GM21515 (cell line): ENCODE data around the gene ATAD2B.
A peak's percentile ranks its signal among the peaks of the same experiment; 100 is the strongest.
"Not testable (repeated sequence)": the region's sequence is repeated elsewhere in the genome, so short reads cannot be mapped to it uniquely, and the experiment has no call there.

Source experiments
- ATAC-seq: cut with Tn5 transposase; IDR thresholded peaks from one replicate; pipeline ENCODE4 v1.9.1; 2021; ENCODE audit not compliant: unreplicated experiment

The ATAD2B gene

GRCh38 chr2:23753291-23754010, 173.5 kb downstream of the ATAD2B start:
- no peak for ATAC-seq

- ATAC-seq, result no peak
These were observed 175.1 kb downstream of the ATAD2B start for GRCh38 chr2:23751747-23752265.

GRCh38 chr2:23746141-23746863, 180.6 kb downstream of the ATAD2B start:
- ATAC-seq, result no peak

- ATAC-seq, result peak; percentile 47
These were observed 181.2 kb downstream of the ATAD2B start for GRCh38 chr2:23745726-23746105.

- no peak for ATAC-seq
These were observed 181.7 kb downstream of the ATAD2B start for GRCh38 chr2:23745068-23745725.

DNA sequence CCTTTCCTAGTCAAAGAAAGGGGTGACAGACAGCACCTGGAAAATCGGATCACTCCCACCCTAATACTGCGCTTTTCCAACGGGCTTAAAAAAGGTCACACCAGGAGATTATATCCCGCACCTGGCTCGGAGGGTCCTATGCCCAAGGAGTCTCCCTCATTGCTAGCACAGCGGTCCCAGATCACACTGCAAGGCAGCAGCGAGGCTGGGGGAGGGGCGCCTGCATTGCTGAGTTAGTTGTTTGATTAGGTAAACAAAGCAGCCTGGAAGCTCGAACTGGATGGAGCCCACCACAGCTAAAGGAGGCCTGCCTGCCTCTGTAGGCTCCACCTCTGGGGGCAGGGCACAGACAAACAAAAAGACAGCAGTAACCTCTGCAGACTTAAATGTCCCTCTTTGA, 190.1 kb downstream of the ATAD2B start:
- ATAC-seq, result not testable (repeated sequence)

GRCh38 chr2:23734416-23734815, 192.5 kb downstream of the ATAD2B start:
- no peak for ATAC-seq

GRCh38 chr2:23723029-23723428, 203.9 kb downstream of the ATAD2B start:
- ATAC-seq, result not testable (repeated sequence)

DNA sequence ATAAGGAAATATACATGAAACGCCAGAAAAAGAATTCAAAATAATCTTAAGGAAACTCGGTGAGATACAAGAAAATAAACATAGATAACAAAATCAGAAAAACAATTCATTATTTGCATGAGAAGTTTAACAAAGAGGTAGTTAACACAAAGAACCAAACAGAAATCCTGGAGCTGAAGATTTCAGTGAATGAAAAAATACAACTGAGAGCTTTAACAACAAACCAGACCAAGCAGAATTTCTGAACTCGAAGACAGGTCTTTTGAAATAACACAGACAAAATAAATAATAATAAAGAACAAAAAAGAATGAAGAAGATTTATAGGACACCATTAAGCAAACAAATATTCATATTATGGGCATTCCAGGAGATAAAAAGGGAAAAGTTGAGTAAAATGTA, 204.7 kb downstream of the ATAD2B start:
- ATAC-seq, result no peak

DNA sequence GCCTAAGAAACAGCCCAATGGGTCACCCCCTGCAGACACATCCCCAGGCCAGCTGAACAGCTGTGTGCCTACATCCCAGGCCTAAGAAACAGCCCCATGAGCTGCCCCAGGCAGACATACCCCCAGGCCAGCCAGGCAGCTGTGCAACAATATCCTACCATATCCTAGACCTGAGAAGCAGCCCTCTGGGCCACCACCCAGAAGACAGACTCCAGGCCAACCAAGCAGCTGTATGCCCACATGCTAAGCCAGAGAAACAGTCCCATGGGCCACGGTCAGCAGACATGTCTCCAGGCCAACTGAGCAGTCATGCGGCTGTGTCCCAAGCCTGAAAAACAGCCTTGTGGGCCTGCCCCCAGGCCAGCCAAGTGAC, 205.5 kb downstream of the ATAD2B start:
- no peak for ATAC-seq

DNA sequence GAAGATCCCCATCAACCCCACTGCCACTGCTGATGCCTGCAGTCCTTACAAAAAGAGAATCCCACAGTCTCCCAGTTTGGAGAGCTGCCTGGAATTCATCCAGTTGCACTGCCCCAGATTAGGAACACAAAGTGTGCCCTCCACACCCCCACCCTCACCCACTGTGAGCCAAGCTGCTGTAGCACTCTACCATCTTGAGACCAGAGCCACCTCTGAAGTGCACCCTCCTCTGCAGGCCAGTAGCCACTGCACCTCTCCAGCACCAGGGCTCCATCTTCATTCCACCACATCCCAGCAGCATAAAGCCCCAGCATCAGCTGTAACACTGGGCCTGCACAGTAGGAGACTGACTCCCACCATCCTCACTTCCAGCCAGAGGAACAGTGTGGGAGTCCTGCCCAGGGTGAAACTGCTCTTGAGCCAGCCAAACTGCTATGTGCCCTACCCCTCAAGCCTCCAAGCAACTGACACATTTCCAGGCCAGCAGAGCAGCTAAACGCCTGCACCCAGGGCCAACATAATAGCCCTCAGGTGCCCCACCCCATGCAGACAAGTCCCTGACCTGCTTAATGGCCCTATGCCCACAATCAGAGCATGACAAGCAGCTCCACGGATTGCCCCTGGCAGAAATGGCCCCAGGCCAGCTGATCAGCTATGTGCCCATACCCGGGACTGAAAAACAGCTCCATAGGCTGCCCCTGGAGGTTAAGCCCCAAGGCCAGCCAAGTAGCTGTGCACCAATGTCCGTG, 206.0 kb downstream of the ATAD2B start:
- ATAC-seq, result no peak

DNA sequence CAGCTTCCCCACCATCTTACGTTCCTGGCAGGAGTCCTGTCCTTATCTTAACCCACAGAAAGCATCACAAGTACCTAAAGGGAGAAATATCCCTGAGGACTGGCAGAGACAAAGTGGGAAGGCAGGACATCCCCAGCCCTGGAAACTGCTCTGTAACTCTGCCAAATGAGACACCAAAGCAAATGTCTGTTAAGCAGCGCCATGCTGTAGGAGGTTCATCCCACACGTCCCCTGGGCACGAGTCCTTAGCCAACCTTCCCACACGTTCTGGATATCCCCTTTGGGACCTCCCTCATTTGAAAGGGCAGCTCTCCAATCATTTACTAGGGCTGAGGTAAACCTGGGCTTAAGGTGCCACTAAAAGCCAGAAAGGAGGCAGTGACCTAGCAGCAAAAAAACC, 207.2 kb downstream of the ATAD2B start:
- ATAC-seq, result no peak

DNA sequence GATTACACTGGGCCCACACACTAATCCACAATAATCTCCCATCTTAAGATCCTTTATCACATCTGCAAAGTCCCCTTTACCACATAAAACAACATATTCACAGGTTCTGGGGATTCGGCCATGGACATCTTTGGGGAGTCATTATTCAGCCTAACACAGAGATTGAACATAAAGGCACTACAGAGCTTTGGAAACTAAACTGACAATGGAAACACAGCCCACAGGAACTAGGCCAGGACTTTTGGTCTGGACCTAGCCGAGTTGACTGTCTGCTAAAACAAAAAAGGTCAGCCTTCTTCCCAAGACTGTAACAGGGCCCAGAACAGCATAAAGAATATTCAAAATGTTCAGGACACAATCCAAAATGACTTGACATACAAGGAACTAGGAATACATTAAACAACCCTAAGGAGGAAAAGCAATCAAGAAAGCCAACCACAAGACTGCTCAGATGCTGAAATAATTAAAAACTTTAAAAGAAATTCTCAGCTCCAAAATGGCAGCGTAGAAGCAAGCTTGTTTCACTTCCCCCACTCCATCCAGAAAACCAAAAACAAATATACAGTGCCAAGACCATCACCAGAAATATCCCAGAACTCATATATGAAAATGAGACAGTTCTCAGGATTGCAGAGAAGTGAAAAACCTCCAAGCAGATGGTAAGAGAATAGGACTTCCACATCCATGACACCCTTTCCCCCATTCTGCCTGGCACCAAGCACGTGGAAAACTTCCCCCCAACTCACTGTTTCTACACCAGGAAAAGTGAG, 207.8 kb downstream of the ATAD2B start:
- ATAC-seq, result no peak

GRCh38 chr2:23713351-23713750, 213.6 kb downstream of the ATAD2B start:
- ATAC-seq, result no peak

DNA sequence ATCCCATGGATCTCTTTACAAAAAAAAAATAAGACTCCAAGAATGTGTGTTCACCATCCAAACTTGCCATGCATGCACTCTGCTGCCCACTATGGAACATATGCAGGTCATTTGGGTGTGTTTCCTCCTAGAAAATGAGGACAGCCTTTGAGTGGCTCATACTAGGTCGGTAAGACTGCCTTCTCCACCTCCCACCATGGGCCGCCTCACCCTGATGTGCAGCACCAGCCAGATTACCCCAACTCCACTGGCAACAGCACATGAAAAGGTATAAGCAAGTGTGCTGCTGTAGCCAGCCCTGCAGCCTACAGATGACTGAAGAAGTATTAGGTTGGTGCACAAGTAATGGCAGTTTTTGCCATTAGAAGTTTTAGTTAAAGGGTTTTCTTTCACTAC, 214.2 kb downstream of the ATAD2B start:
- ATAC-seq, result no peak

- no peak for ATAC-seq
These were observed 214.8 kb downstream of the ATAD2B start for GRCh38 chr2:23711979-23712755.

DNA sequence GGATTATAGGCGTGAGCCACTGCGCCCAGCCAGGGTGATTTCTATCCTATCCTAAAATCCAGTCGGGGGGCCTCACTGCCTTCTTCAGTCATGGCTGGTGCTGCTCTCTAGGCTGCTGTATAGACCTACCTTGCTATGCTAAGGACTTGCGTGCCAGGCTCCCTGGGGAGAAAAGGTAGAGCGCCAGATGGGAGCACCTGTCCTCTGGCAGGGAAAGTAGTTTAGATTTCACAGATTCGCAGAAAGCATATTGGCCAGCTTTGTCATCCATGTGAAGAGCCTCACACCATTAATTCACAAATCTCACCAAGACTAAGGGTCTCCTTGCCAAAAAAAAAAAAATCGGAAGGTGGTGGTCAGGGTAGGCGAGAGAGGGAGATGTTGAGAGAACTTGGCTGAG, 217.6 kb downstream of the ATAD2B start:
- ATAC-seq, result no peak

DNA sequence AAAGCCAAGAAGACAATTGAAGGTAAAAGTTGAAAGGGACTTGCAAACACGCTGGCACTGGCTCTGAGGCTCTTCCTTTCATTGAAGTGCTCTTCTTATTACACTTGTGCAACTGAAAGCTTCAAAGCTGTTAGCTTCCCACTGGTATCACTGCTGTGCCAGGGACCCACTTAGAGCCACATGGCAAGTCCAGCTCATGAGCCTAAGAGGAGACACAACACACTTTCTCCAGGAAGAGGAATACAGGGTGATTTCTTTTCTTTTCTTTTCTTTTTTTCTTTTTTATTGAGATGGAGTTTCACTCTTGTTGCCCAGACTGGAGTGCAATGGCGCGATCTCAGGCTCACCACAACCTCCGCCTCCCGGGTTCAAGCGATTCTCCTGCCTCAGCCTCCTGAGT, 218.2 kb downstream of the ATAD2B start:
- no peak for ATAC-seq

GRCh38 chr2:23707096-23707495, 219.8 kb downstream of the ATAD2B start:
- ATAC-seq, result no peak

DNA sequence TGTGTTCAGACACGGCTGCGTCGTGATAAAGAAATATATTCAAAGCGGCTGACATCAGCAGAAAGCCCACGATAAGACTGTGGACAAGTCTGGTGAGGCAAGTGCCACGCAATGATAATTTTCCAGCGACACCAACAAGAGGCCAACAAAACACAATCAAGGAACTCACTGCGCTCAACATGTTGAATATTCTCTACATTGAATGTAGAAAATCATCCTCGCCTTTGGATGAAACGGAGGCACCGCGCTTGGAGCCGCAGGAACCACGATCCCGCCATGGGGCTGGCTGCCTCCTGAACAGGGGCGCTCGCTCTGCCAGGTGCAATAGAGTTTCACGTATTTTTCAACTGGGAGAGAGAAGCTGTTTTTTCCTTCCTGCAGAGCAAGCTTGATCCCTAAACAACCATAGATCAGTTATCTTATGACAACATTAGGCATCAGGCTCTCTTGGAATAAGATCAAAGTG, 220.3 kb downstream of the ATAD2B start:
- no peak for ATAC-seq
